ENCODE data around the gene ELP4. TPM values are rescaled to one million over a fixed set of nuclear protein-coding genes. Genes with fewer than 3 reads are reported as not detected.

Gene ELP4
- total RNA-seq, 1 experiment from 2014 or later = 17.2 TPM

- POLR2A ChIA-PET = no interaction called here
- Histone ChIP-seq H3K27ac (ENCODE audit: low read length) (no peak overlapping the region), H3K36me3 (ENCODE audit: control insufficient read depth, insufficient read depth, low read length) (no peaks in the 10 kb centered on the region), H3K4me3 (ENCODE audit: low read depth in 2 of 2, low read length in 2 of 2) (no peak overlapping the region), H3K27me3 (ENCODE audit: control insufficient read depth, insufficient read depth, low read length) (no peaks in the 10 kb centered on the region), H3K9me3 (ENCODE audit: control insufficient read depth, insufficient read depth, low read depth, low read length) (no peaks in the 10 kb centered on the region), H3K4me1 (ENCODE audit: control insufficient read depth, insufficient read depth, low read length) (no peaks in the 10 kb centered on the region)
- TF ChIP-seq REST (IDR thresholded peaks at IDR 0.05; ENCODE audit: insufficient read depth in 1 of 2, low read depth in 2 of 2, low read length in 1 of 2) (no peak), TCF7L2 (IDR thresholded peaks at IDR 0.05; ENCODE audit: low read depth, low read length) (no peak), POLR2AphosphoS5 (IDR thresholded peaks at IDR 0.05; ENCODE audit: low read depth, low read length) (no peak), SIN3A (IDR thresholded peaks at IDR 0.05; ENCODE audit: borderline replicate concordance, insufficient read depth, low read depth, low read length) (no peak), CTCF (IDR thresholded peaks at IDR 0.05) (no peak)
- no peak for DNase-seq (ENCODE audit: low read depth, low spot score)
- BruUV-seq (replicated peaks) = no TSS peak
- CTCF ChIA-PET = no interaction called here
- intact Hi-C loops (cut with micrococcal nuclease; ENCODE audit: unreplicated experiment) = no loop called here
- in situ Hi-C loops (cut with HindIII; ENCODE audit: low pct_unique_long_range_greater_than_20kb, low sequenced_read_pairs) = no loop called here
- no peak for ATAC-seq
Measured at GRCh38 chr11:31521497-31522150, 12.1 kb downstream of the ELP4 start.

GRCh38 chr11:31529189-31529588 is 19.6 kb downstream of the ELP4 start:
- H3K27me3 ChIP-seq (ENCODE audit: control insufficient read depth, insufficient read depth, low read length) = no peaks in the 10 kb centered on the region
- CTCF ChIA-PET = no interaction called here
- POLR2A ChIA-PET = no interaction called here
- ATAC-seq (no peak), DNase-seq (ENCODE audit: low read depth, low spot score) (no peak)
- H3K27ac ChIP-seq (ENCODE audit: low read length) = no peak overlapping the region
- no peaks in the 10 kb centered on the region for H3K4me1 ChIP-seq (ENCODE audit: control insufficient read depth, insufficient read depth, low read length)
- H3K36me3 ChIP-seq (ENCODE audit: control insufficient read depth, insufficient read depth, low read length) = no peaks in the 10 kb centered on the region
- no peak overlapping the region for H3K4me3 ChIP-seq (ENCODE audit: low read depth in 2 of 2, low read length in 2 of 2)
- intact Hi-C loops (cut with micrococcal nuclease; ENCODE audit: unreplicated experiment) = no loop called here
- in situ Hi-C loops (cut with HindIII; ENCODE audit: low pct_unique_long_range_greater_than_20kb, low sequenced_read_pairs) = no loop called here
- TF ChIP-seq CTCF (IDR thresholded peaks at IDR 0.05) (no peak), REST (IDR thresholded peaks at IDR 0.05; ENCODE audit: insufficient read depth in 1 of 2, low read depth in 2 of 2, low read length in 1 of 2) (no peak), POLR2AphosphoS5 (IDR thresholded peaks at IDR 0.05; ENCODE audit: low read depth, low read length) (no peak), TCF7L2 (IDR thresholded peaks at IDR 0.05; ENCODE audit: low read depth, low read length) (no peak), SIN3A (IDR thresholded peaks at IDR 0.05; ENCODE audit: borderline replicate concordance, insufficient read depth, low read depth, low read length) (no peak)
- H3K9me3 ChIP-seq (ENCODE audit: control insufficient read depth, insufficient read depth, low read depth, low read length) = no peaks in the 10 kb centered on the region
- no TSS peak for BruUV-seq (replicated peaks)
